Stomach smooth muscle (tissue), 2 donors: Measurements from ENCODE around the gene ZDHHC11.
"Not testable (repeated sequence)": the region's sequence is repeated elsewhere in the genome, so short reads cannot be mapped to it uniquely, and the experiment has no call there.

ENCODE experiments used
- H3K27ac ChIP-seq: one replicate; pipeline ENCODE4 v1.7.0; 2013; ENCODE audit warnings: mild to moderate bottlenecking, low read length, inconsistent platforms
- H3K27me3 ChIP-seq, 2 donors: one replicate each; pipeline ENCODE4 v1.7.0; 2013; ENCODE audit warnings: low read length in 2 of 2; ENCODE audit not compliant: insufficient read depth in 2 of 2, control insufficient read depth in 1 of 2
- H3K36me3 ChIP-seq, 2 donors: one replicate each; pipeline ENCODE4 v1.7.0; 2013; ENCODE audit warnings: low read length in 2 of 2; ENCODE audit not compliant: control insufficient read depth in 2 of 2, insufficient read depth in 2 of 2
- H3K4me1 ChIP-seq: one replicate; pipeline ENCODE4 v1.7.0; 2013; ENCODE audit warnings: low read length; ENCODE audit not compliant: control insufficient read depth, insufficient read depth
- H3K4me3 ChIP-seq, 2 donors: one replicate each; pipeline ENCODE4 v1.7.0; 2013; ENCODE audit warnings: low read length in 2 of 2
- H3K9ac ChIP-seq, 2 donors: one replicate each; pipeline ENCODE4 v1.7.0; 2013; ENCODE audit warnings: low read length in 2 of 2, mild to moderate bottlenecking in 1 of 2
- H3K9me3 ChIP-seq, 2 donors: one replicate each; pipeline ENCODE4 v1.7.0; 2013; ENCODE audit warnings: low read length in 2 of 2; ENCODE audit not compliant: control insufficient read depth in 2 of 2
- donor health status: healthy.
- donor health status: Pancreatic carcinoma.

The ZDHHC11 gene

DNA sequence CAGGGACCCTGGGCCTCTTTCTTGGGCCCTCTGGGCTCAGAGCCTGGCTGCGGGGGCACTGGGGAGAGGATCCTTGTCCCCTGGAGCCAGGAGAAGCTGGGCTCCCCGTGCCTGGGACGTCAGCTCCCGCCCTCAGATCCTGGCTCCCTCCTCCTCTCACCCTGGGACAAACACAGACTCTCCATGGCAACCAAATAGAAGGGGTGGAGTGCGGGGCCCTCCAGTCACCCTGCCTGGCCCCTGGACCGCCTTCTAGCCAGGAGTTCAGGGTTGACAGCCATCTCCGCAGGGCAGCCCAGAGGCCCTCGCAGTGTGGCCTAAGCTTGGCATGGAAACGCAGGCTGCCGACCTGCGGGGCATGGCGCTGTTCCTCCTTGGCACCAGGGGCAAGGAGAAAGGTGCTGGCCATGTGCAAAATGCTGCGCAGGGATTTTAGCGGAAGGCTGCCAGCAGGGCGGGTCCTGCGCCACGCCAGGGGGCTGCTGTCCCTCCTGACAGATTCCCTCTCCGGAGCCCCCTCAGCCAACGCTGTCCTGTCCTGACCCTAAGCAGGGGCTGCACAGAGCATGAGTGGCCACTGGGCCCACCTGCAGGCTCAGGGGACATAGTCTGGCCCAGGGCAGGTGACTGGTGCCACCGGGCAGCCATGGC is 1.0 kb downstream of the ZDHHC11 start:
- Histone ChIP-seq H3K27me3 (peaks cover 12 to 18% of the 10 kb centered on the region in 2 donors), H3K4me3 (peak overlapping the region in 1 of 2 donors; percentile 22), H3K9ac (no peak overlapping the region), H3K36me3 (no peaks in the 10 kb centered on the region), H3K4me1 (peaks cover 4% of the 10 kb centered on the region), H3K9me3 (no peaks in the 10 kb centered on the region), H3K27ac (no peak overlapping the region)

DNA sequence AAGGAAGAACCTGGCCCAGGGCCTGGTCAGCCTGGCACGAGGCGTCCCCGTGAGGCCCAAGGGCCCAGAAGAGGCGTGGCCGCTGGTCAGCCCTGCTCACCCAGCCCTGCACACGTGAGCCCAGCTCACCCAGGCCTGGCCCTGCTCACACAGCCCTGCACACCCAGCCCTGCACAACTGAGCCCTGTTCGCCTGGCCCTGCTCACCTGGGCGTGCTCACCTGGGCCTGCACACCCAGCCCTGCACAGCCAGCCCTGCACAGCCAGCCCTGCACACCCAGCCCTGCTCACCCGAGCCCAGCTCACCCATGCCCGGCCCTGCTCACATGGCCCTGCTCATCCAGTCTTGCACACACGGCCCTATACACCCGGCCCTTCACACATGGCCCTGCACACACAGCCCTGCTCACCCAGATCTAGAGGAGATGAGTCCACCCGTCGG is 2.1 kb downstream of the ZDHHC11 start:
- Histone ChIP-seq H3K27ac (no peak overlapping the region), H3K4me3 (no peak overlapping the region), H3K36me3 (no peaks in the 10 kb centered on the region), H3K9me3 (no peaks in the 10 kb centered on the region), H3K9ac (no peak overlapping the region), H3K27me3 (peaks cover 12 to 18% of the 10 kb centered on the region in 2 donors), H3K4me1 (peaks cover 4% of the 10 kb centered on the region)

GRCh38 chr5:847736-848135 is 3.0 kb downstream of the ZDHHC11 start:
- H3K36me3 ChIP-seq, H3K9ac ChIP-seq, H3K4me1 ChIP-seq, H3K4me3 ChIP-seq, H3K27ac ChIP-seq, H3K9me3 ChIP-seq: not testable (repeated sequence)
- H3K27me3 ChIP-seq: peaks cover 10 to 12% of the 10 kb centered on the region in 2 donors

- not testable (repeated sequence) for H3K36me3 ChIP-seq
Observed at GRCh38 chr5:847212-847611, 3.6 kb downstream of the ZDHHC11 start.

GRCh38 chr5:846602-847091 is 4.1 kb downstream of the ZDHHC11 start:
- H3K4me1 ChIP-seq, H3K4me3 ChIP-seq, H3K9ac ChIP-seq, H3K27ac ChIP-seq, H3K9me3 ChIP-seq, H3K36me3 ChIP-seq: not testable (repeated sequence)
- H3K27me3 ChIP-seq: peaks cover 7 to 10% of the 10 kb centered on the region in 2 donors

More at GRCh38 chr5:847212-847611, 3.6 kb downstream of the ZDHHC11 start:
- not testable (repeated sequence) for H3K27ac ChIP-seq, H3K9ac ChIP-seq, H3K9me3 ChIP-seq, H3K4me3 ChIP-seq, H3K4me1 ChIP-seq
- H3K27me3 ChIP-seq: peaks cover 7 to 10% of the 10 kb centered on the region in 2 donors

DNA sequence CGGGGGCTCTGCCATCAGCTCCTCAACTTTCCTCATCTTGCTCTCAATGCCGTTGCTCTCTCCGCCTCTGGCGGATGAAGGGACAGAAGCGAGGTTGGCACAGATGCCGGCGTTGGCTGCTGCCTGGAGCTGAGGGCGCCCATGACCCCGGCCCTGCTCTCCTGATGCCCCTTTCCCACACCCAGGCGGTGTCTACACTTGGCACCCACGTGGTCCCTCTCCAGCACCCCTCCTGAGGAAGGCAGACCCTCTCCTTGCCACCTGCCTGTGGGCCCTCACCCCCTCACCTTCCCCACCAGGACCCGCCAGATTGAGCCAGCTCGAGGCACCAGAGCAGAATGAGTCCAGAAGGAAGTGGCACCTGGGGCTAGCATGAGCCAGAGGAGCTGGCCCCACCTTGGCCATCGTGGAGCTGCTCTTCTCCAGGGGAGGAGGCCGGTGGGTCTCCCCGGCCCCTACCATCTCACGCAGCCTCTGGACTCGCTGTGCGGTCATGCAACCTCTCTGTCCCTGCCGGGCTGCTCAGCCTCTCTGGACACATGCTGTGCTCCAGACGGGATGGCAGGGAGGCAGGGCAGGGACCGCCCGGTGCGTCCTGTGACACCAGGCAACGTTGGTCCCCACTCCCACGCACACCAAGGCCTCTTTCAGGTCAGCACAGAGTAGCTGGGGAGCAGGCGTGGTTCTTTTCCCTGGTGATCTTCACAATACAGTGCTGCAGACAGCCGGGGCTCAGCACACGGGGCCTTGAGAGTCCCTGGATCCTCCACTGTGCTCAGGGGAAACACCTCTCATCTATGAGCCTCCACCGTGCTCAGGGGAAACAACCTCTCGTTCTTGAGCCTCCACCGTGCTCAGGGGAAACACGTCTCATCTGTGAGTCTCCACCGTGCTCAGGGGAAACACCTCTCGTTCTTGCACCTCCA is 4.8 kb downstream of the ZDHHC11 start:
- not testable (repeated sequence) for H3K4me1 ChIP-seq, H3K27ac ChIP-seq, H3K4me3 ChIP-seq, H3K27me3 ChIP-seq, H3K36me3 ChIP-seq, H3K9ac ChIP-seq, H3K9me3 ChIP-seq

DNA sequence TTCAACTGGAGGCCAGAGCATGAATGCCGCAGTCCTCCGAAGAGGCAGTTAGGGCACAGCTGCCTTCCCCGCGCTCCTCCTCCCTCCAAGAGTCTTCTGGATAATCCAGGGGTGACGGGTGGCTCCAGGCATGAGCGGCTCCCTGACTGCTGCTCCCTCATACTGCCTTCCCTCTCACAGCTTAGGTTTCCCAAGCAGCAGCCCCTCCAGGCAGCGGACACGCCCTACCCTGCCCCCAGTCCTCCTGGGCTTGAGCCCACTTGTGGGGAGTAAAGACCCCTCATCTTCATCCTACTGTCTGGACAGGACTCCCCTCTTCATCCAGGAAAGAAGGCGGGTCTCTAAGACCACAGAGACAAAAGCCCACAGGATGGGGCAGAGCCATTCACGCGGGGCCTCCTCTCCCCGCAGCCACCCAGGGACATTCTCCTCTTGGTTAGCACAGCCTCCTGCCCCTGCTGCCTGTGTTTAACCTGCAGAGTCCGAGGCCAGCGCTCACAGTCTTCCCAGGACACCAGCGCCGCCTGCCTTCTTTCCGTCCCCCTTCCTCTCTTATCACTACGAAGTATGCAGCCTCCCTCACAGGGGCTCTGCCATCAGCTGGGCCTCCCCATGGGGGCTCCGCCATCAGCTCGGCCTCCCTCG is 5.6 kb downstream of the ZDHHC11 start:
- not testable (repeated sequence) for H3K4me3 ChIP-seq, H3K9me3 ChIP-seq, H3K27me3 ChIP-seq, H3K9ac ChIP-seq, H3K27ac ChIP-seq, H3K36me3 ChIP-seq, H3K4me1 ChIP-seq

DNA sequence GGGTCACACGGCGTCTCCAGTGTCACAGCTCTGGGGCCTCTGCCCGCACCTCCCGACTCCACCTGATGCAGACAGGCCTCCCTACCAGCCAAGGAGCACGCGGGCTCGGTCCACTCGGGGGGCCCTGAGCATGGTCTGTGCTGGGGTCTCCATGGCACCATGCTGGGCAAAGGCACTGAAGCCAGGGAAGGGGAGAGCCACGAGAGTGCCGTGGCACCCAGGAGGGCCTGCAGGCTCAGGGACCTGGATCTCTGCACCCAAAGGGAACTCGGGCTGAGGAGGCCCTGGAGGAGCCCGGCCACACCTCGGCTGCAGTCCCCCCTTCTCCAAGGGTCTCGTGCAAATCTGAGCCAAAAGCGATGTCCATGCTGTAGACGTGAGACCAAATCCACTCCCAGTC is 6.4 kb downstream of the ZDHHC11 start:
- not testable (repeated sequence) for H3K4me1 ChIP-seq, H3K9me3 ChIP-seq, H3K27ac ChIP-seq, H3K9ac ChIP-seq, H3K27me3 ChIP-seq, H3K4me3 ChIP-seq, H3K36me3 ChIP-seq

DNA sequence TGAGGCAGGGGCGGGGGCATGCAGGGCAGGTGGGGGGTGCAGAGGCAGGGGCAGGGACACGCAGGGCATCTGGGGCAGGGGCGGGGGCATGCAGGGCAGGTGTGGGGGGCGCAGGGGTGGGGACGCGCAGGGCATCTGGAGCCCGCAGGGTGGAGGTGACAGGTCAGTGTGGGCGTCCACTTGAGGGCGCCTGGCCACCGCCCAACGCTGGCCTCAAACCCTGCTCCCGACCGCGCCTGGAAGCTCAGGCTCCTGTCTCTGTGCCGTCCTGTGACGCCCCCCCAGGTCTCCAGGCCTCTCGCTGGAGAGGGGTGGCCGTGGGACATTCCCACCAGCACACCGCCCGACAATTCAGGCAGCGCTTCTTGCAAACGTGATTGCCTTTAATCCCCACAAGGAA is 6.9 kb downstream of the ZDHHC11 start:
- H3K4me3 ChIP-seq, H3K9me3 ChIP-seq, H3K9ac ChIP-seq, H3K36me3 ChIP-seq, H3K27ac ChIP-seq, H3K27me3 ChIP-seq, H3K4me1 ChIP-seq: not testable (repeated sequence)

- not testable (repeated sequence) for H3K36me3 ChIP-seq
Observed at GRCh38 chr5:843371-843770, 7.4 kb downstream of the ZDHHC11 start.

More at GRCh38 chr5:843371-843770, 7.4 kb downstream of the ZDHHC11 start:
- not testable (repeated sequence) for H3K4me1 ChIP-seq, H3K9ac ChIP-seq, H3K27ac ChIP-seq, H3K4me3 ChIP-seq, H3K27me3 ChIP-seq, H3K9me3 ChIP-seq
